Stimulated activated CD8-positive, alpha-beta memory T cell treated with anti-CD3 and anti-CD28 coated beads, Interleukin-7, amount 100 ng/mL, for 1 hour (primary cell): ENCODE measurements around the gene NSG1.

Experiments used
- DNase-seq, 2 donors: peaks; one replicate each; pipeline ENCODE4 v3.0.0-alpha.2; 2020; ENCODE audit warnings: low read depth in 2 of 2

The NSG1 gene, protein sequence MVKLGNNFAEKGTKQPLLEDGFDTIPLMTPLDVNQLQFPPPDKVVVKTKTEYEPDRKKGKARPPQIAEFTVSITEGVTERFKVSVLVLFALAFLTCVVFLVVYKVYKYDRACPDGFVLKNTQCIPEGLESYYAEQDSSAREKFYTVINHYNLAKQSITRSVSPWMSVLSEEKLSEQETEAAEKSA

GRCh38 chr4:4386736-4387392, at the start of gene NSG1:
Gene NSG1, plus strand, starts transcription at chr4:4387102. Its CDS starts 528 bp downstream, at chr4:4387630.
- DNase-seq, result no peak

DNA sequence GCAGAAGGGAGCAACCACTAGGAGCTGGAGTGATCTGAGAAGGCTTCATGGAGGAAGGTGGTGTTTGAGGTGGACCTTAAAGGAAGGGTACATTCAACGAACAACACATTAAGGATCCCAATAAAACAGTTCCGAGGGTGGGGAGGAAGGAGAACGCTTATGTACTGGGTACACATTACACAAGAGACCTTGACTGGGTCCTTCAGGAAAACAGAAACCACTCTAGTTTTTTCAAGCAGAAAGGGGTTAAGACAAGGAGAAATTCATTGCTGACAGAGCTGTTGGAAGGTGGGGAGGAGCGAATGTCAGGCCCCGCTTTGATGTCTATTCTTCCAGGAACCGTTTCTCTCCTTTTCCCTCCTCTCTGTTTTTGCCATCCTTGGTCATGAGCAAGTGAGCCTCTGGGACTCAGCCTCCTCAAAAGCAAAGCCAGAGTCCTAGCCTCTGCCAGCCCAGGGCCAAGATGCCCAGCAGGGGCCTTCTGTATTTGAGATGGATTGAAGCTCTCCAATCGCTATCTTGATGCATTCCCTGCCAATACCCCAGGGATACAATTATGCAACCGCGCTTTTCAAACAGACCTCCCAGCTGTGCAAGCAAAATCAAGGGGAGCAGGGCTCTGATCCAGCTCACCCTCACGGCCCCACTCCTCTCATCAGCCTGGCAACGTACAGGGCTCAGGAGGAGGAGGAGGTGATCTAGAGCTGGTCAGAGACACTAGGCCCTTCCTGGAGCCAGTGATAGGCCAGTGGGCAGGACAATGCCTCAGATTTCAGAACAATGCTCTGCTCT, 48.5 kb upstream of the NSG1 start:
- DNase-seq, result no peak

DNA sequence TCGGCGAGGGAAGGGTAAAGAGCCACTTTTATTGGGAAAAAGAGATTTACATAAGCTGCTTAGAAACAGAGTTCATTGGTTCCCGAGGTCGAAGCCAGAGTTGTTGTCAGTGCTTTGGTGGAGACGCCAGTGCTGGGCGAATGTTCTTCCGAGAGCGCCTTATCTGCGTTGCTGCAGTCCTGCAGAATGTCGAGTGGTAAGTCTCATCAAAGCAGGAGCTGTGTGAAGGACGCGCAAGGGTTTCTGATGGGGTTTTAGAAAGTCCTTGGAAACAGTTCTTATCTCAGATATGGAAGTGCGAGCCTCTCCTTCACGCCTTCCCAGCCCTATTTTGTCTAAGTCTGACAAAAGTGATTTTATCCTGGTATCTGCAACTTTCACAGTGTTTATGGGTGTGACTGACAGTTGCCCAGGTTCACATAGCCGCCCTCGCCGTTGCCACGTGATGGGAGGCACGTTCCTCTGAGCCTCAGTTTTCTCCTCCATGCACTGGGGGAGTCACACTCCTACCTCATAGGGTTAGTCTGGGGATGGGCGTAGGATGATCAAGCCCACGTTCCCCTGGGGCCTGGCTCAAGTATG, 47.3 kb upstream of the NSG1 start:
- DNase-seq, result no peak

GRCh38 chr4:4341861-4342650, 44.8 kb upstream of the NSG1 start:
- DNase-seq, result no peak

- DNase-seq, result no peak
Measured at GRCh38 chr4:4343038-4343437, 43.9 kb upstream of the NSG1 start.

- DNase-seq, result no peak
Measured at GRCh38 chr4:4344915-4345527, 41.9 kb upstream of the NSG1 start.

DNA sequence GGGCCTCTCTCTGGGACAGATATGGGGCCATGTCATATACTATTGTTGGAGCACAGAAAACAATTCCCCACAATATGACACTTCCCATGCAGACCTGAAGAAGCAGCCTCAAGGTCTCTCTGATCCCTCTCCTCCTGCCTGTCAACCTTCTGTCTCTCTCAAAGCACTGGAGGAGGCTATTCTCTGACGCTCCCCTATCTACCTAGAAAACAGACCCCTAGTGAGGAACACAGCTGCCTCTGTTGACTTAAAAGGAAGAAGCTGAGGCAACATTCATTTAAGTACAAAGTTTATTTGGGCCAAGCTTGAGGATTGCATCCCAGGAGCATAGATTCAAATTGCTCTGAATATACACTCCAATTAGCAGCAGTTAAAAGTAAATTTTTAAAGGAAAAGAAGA, 39.3 kb upstream of the NSG1 start:
- DNase-seq, result no peak

- peak in 1 of 2 donors; percentile 12 for DNase-seq
Measured at GRCh38 chr4:4348585-4348984, 38.3 kb upstream of the NSG1 start.

DNA sequence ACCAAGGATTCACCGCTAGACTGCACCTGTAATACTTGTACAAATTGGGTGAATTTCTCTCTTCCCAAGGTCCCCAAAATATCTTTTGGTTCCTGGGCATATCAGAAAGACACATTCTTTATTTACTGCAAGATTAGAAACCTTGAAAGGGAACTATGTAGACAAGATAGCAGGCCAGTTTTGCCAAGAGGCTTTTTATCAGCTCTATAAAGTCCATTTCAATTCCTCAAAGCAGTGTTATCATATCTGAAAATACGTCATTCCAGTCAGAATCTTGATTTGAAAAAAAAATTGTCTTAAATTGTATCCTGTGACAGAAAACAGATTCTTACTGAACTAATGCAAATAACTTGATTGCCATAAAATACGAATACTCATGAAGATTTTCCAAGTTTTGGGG, 37.0 kb upstream of the NSG1 start:
- DNase-seq, result no peak

- no peak for DNase-seq
Measured at GRCh38 chr4:4350909-4351308, 36.0 kb upstream of the NSG1 start.

GRCh38 chr4:4355302-4355701, 31.6 kb upstream of the NSG1 start:
- DNase-seq, result no peak

DNA sequence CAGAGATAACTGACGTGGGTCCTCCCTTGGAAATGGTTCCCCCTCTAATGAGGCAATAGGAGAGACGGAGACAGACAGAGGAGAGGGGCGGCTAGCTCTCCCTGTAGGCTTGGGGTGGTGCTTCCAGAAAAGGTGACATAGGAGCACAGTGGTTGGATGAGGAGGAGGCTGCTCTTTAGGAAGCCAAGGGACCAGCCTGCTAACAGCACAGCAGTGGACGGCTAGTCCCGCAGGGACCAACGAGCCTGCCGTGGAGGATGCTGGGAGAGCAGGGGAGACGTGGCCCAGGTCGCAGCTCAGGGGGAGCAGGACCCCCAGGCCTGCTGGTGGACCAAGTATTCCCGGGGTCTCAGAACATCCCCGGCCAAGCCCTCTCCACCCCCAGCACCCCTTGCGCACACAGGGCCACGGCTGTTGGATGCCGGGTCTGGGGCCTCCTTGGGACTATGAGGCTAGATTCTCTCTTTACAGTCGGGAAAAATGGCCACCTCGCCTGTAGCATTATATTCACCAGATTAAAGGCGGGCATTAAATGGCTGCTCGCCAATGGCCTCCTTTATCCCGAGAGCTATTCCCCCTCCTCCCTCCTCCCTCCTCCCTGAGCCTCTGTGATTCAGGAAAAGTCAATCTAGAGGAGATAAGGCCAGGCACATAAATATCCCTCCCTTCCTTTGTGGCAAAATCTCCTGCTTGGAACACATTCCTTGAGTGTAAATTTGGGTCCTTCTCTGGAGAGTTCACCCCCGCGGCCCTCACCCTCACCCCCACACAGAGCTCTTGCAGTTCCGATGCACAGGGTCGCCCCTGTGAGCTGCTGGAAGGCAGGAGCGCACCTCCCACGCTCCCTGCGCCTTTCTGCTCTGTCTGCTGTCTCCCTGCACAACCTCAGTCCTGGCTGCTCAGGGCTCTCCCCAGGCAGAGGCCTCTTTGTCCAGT, 30.5 kb upstream of the NSG1 start:
- DNase-seq, result no peak

GRCh38 chr4:4358093-4358854, 28.6 kb upstream of the NSG1 start:
- DNase-seq, result no peak

GRCh38 chr4:4361883-4362282, 25.0 kb upstream of the NSG1 start:
- no peak for DNase-seq

DNA sequence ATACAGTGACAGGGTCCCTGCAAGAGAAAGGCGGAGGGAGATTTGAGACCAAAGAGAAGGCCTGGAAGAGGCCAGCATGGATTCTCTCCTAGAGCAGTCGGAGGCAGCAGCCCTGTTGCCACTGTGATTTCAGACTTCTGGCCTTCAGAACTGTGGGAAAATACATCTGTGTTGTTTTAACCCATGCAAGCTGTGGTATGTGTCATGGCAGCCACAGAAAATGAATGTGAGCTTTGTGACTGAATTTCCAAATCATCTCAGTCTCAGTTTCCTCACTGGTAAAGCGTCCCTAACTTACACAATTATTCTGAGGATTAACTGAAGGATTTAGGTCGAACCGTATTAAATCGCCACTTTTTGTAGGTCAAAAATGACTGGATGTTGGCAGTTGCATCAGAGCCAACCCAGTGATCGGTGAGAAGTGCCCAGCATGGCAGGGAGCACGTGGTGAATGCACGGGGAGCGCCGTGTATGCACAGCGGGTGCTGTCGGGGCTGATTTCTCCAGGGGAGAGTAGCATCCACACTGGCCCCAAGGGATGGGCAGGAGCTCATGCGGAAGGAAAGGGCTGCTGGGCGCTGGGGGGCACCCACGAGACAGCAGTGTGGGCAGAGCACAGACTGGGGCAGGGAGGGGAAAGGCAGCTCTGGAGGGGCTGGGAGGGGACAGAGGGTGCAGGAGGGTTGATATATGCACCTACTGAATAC, 23.8 kb upstream of the NSG1 start:
- DNase-seq, result no peak

GRCh38 chr4:4364061-4364460, 22.8 kb upstream of the NSG1 start:
- no peak for DNase-seq

DNA sequence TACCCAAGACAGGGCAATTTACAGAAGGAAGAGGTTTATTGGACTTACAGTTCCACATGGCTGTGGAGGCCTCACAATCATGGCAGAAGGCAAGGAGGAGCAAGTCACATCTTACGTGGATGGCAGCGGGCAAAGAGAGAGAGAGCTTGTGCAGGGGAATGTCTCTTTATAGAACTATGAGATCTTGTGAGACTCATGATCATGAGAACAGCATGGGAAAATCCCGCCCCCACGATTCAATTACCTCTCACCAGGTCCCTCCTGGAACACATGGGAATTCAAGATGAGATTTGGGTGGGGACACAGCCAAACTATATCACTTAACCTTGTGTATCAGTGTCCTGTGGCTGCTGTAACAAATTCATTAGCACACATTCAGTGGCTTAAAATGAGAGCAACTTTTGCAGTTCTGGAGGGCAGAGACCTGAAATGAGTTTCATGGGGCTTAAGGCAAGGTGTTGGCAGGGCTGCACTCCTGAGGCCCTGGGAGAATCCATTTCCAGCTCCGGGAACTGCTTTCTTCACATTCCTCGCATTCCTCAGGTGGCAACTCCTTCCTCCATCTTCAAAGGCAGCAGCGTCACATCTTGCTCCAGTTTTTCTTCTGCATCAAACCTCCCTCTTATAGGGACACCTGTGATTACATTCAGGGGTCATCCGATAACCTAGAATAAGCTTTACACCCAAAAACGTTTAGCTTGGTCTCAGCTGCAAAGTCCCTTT, 22.3 kb upstream of the NSG1 start:
- DNase-seq, result no peak
